HG02623 (cell line): ENCODE measurements around the gene TPT1.

Source experiments
- ATAC-seq: cut with Tn5 transposase; IDR thresholded peaks from one replicate; pipeline ENCODE4 v1.9.1; 2021; ENCODE audit warnings: moderate library complexity; ENCODE audit not compliant: unreplicated experiment

TPT1 gene

GRCh38 chr13:45336025-45336800, 4.8 kb downstream of the TPT1 start:
- no peak for ATAC-seq

- no peak for ATAC-seq
Measured at GRCh38 chr13:45335397-45336024, 5.5 kb downstream of the TPT1 start.

GRCh38 chr13:45333977-45334922, 6.7 kb downstream of the TPT1 start:
- ATAC-seq, result no peak

- ATAC-seq, result no peak
Measured at GRCh38 chr13:45333251-45333976, 7.6 kb downstream of the TPT1 start.

- ATAC-seq, result no peak
Measured at GRCh38 chr13:45332831-45333219, 8.2 kb downstream of the TPT1 start.

GRCh38 chr13:45332036-45332830, 8.8 kb downstream of the TPT1 start:
- ATAC-seq, result no peak

GRCh38 chr13:45331692-45332035, 9.3 kb downstream of the TPT1 start:
- no peak for ATAC-seq

- no peak for ATAC-seq
Measured at GRCh38 chr13:45331123-45331619, 9.8 kb downstream of the TPT1 start.

- ATAC-seq, result no peak
Measured at GRCh38 chr13:45328661-45329111, 12.3 kb downstream of the TPT1 start.

GRCh38 chr13:45327253-45327955, 13.6 kb downstream of the TPT1 start:
- ATAC-seq, result no peak

- no peak for ATAC-seq
Measured at GRCh38 chr13:45325806-45326205, 15.2 kb downstream of the TPT1 start.

- no peak for ATAC-seq
Measured at GRCh38 chr13:45320876-45321629, 19.9 kb downstream of the TPT1 start.

- ATAC-seq, result no peak
Measured at GRCh38 chr13:45316996-45317395, 24.0 kb downstream of the TPT1 start.

- no peak for ATAC-seq
Measured at GRCh38 chr13:45316338-45316737, 24.6 kb downstream of the TPT1 start.

GRCh38 chr13:45315520-45316167, 25.3 kb downstream of the TPT1 start:
- ATAC-seq, result no peak

- ATAC-seq, result no peak
Measured at GRCh38 chr13:45314822-45315221, 26.2 kb downstream of the TPT1 start.

- no peak for ATAC-seq
Measured at GRCh38 chr13:45310341-45311131, 30.4 kb downstream of the TPT1 start.
